CD14-positive monocyte (primary cell): ENCODE measurements around the gene SET. TPM values are rescaled to one million over a fixed set of nuclear protein-coding genes. Genes with fewer than 3 reads are reported as not detected.

Source experiments
- DNase-seq, 3 donors: peaks; one replicate each; pipeline ENCODE4 v3.0.0-alpha.2; 2011 to 2022
- H2AFZ ChIP-seq: 2 replicates; pipeline ENCODE4 v1.6.0; 2012; ENCODE audit warnings: mild to moderate bottlenecking, low read depth, low read length, inconsistent platforms; ENCODE audit not compliant: insufficient read depth, poor library complexity, severe bottlenecking
- H3K27ac ChIP-seq, 2 donors: 1 replicate in 1 of 2; 2 replicates in 1 of 2; pipeline ENCODE4 v1.5.1; 2012 to 2013; ENCODE audit warnings: low read length in 2 of 2, control low read depth in 1 of 2, inconsistent platforms in 1 of 2, low read depth in 1 of 2, mild to moderate bottlenecking in 1 of 2
- H3K27me3 ChIP-seq, 2 donors: one replicate each; pipeline versions ENCODE4 v1.6.0 to v1.6.1; 2011 to 2013; ENCODE audit warnings: low read length in 2 of 2; ENCODE audit not compliant: control insufficient read depth in 2 of 2, insufficient read depth in 2 of 2
- H3K36me3 ChIP-seq, 2 donors: replicated peaks in 1 of 2; 1 replicate in 1 of 2; 2 replicates in 1 of 2; pipeline versions ENCODE4 v1.5.1 to v1.6.1; 2012 to 2013; ENCODE audit warnings: low read length in 2 of 2, control low read depth in 1 of 2, inconsistent platforms in 1 of 2, mild to moderate bottlenecking in 1 of 2; ENCODE audit not compliant: insufficient read depth in 2 of 2, control insufficient read depth in 1 of 2
- H3K4me1 ChIP-seq, 2 donors: 1 replicate in 1 of 2; 2 replicates in 1 of 2; pipeline versions ENCODE4 v1.5.1 to v1.6.1; 2012 to 2013; ENCODE audit warnings: low read length in 2 of 2, control low read depth in 1 of 2, inconsistent platforms in 1 of 2, mild to moderate bottlenecking in 1 of 2, moderate library complexity in 1 of 2; ENCODE audit not compliant: insufficient read depth in 2 of 2, control insufficient read depth in 1 of 2
- H3K4me2 ChIP-seq: replicated peaks from 2 replicates; pipeline ENCODE3; 2012; ENCODE audit warnings: low read length, moderate library complexity, mild to moderate bottlenecking; ENCODE audit not compliant: poor library complexity, severe bottlenecking; ENCODE audit errors: extremely low read depth
- H3K4me3 ChIP-seq, 3 experiments: fragments of 200-600 bp in 1 of 3; sonication (generic) in 1 of 3; replicated peaks in 1 of 3; 1 replicate in 2 of 3; 2 replicates in 1 of 3; pipeline ENCODE4 v1.5.1; 2011 to 2013; ENCODE audit warnings: low read length in 3 of 3, mild to moderate bottlenecking in 3 of 3, control low read depth in 2 of 3, low read depth in 2 of 3, inconsistent platforms in 1 of 3, moderate library complexity in 1 of 3
- H3K79me2 ChIP-seq: 2 replicates; pipeline ENCODE4 v1.6.0; 2012; ENCODE audit warnings: mild to moderate bottlenecking, control low read depth, inconsistent platforms, low read length, moderate library complexity; ENCODE audit not compliant: insufficient read depth
- H3K9ac ChIP-seq: 2 replicates; pipeline ENCODE4 v1.6.0; 2017; ENCODE audit warnings: low read length, mild to moderate bottlenecking; ENCODE audit not compliant: insufficient read depth, poor library complexity, severe bottlenecking
- H3K9me3 ChIP-seq, 2 donors: replicated peaks in 1 of 2; 1 replicate in 1 of 2; 2 replicates in 1 of 2; pipeline versions ENCODE4 v1.5.1 to v1.6.1; 2012 to 2013; ENCODE audit warnings: low read length in 2 of 2, control low read depth in 1 of 2; ENCODE audit not compliant: control insufficient read depth in 1 of 2, insufficient read depth in 1 of 2
- H4K20me1 ChIP-seq: 2 replicates; pipeline ENCODE4 v1.6.0; 2012; ENCODE audit warnings: mild to moderate bottlenecking, low read length, control low read depth, moderate library complexity; ENCODE audit not compliant: insufficient read depth
- H3K27ac Mint-ChIP-seq, 7 donors: one replicate each; pipeline ENCODE4 v1.8.0; 2020; ENCODE audit warnings: mild to moderate bottlenecking in 7 of 7, mixed read lengths in 7 of 7, moderate library complexity in 6 of 7, inconsistent platforms in 2 of 7
- H3K27me3 Mint-ChIP-seq, 3 donors: one replicate each; pipeline ENCODE4 v1.8.0; 2021 to 2022; ENCODE audit warnings: low read depth in 3 of 3, mild to moderate bottlenecking in 3 of 3, mixed read lengths in 3 of 3, moderate library complexity in 3 of 3, inconsistent platforms in 1 of 3
- H3K36me3 Mint-ChIP-seq, 2 donors: one replicate each; pipeline ENCODE4 v1.8.0; 2020; ENCODE audit warnings: mixed read lengths in 2 of 2, inconsistent platforms in 1 of 2, mild to moderate bottlenecking in 1 of 2
- H3K4me1 Mint-ChIP-seq: one replicate; pipeline ENCODE4 v1.8.0; 2020; ENCODE audit warnings: mild to moderate bottlenecking, mixed read lengths
- H3K4me3 Mint-ChIP-seq, 2 donors: one replicate each; pipeline ENCODE4 v1.8.0; 2020; ENCODE audit warnings: mild to moderate bottlenecking in 2 of 2, mixed read lengths in 2 of 2, moderate library complexity in 1 of 2
- H3K9me3 Mint-ChIP-seq, 7 donors: one replicate each; pipeline ENCODE4 v1.8.0; 2020 to 2022; ENCODE audit warnings: mixed read lengths in 7 of 7, mild to moderate bottlenecking in 6 of 7, moderate library complexity in 6 of 7, inconsistent platforms in 2 of 7
- CTCF ChIP-seq: fragments of 200-600 bp; IDR thresholded peaks from one replicate; pipeline ENCODE4 v1.8.0; 2022; ENCODE audit warnings: antibody characterized with exemption, mild to moderate bottlenecking
- WGBS: methylation state at CpG from one replicate; pipeline ENCODE4 v1.1.5; 2013; ENCODE audit warnings: missing lambda C conversion rate; ENCODE audit not compliant: insufficient coverage; 5-methylcytosine and 5-hydroxymethylcytosine counted together
- intact Hi-C, 2 donors: fragments of 100-400 bp; cut with micrococcal nuclease; formaldehyde crosslinking; loops; one replicate each; pipeline versions ENCODE4 v1.15.0 to v1.15.1; 2023
- polyA plus RNA-seq, 3 donors: library from polyadenylated mRNA; depleted of rRNA in 1 of 3; unstranded in 2 of 3; stranded (reverse) in 1 of 3; fragments of 300-500 nt in 2 of 3; fragments of >200 nt in 1 of 3; fragmentation: Illumina TruSeq in 2 of 3; gene quantifications; 1 replicate in 2 of 3; 2 replicates in 1 of 3; pipeline ENCODE4 v1.2.3, GENCODE V29; 2012 to 2021

SET gene
- polyA plus RNA-seq, 3 donors: 56.2 to 124 (median 114) TPM

- Histone ChIP-seq H3K27ac (no peak overlapping the region), H3K4me1 (peaks cover 5 to 8% of the 10 kb centered on the region in 2 donors), H3K27me3 (peaks cover 0 to 10% of the 10 kb centered on the region in 2 donors), H3K9me3 (no peaks in the 10 kb centered on the region), H3K36me3 (no peaks in the 10 kb centered on the region), H3K9ac (no peak overlapping the region), H4K20me1 (no peaks in the 10 kb centered on the region), H3K4me2 (no peak overlapping the region), H2AFZ (no peak overlapping the region), H3K79me2 (no peaks in the 10 kb centered on the region), H3K4me3 (no peak overlapping the region)
- no peak for DNase-seq
- Mint-ChIP-seq H3K27ac (no peak overlapping the region), H3K4me1 (peaks cover 5% of the 10 kb centered on the region), H3K36me3 (no peaks in the 10 kb centered on the region), H3K9me3 (no peaks in the 10 kb centered on the region), H3K27me3 (peaks cover 5 to 12% (median 11%) of the 10 kb centered on the region in 3 donors), H3K4me3 (no peak overlapping the region)
- no peak for TF ChIP-seq CTCF
- intact Hi-C loops: no loop called here
- WGBS: no CpG with 5 or more reads among the region's 8 CpGs
Observed at GRCh38 chr9:128707446-128707845, 18.4 kb downstream of the SET start.

GRCh38 chr9:128712451-128713410 lies 23.7 kb downstream of the SET start:
- WGBS: 96% methylated on average over 22 of the region's 26 CpGs
- H3K36me3 Mint-ChIP-seq: no peaks in the 10 kb centered on the region
- no peaks in the 10 kb centered on the region for H3K27me3 ChIP-seq
- H3K27ac Mint-ChIP-seq: no peak overlapping the region
- H3K9me3 ChIP-seq: no peaks in the 10 kb centered on the region
- H3K4me2 ChIP-seq: no peak overlapping the region
- no peaks in the 10 kb centered on the region for H3K4me1 ChIP-seq
- peaks cover 0 to 2% (median 0%) of the 10 kb centered on the region in 7 donors for H3K9me3 Mint-ChIP-seq
- no peaks in the 10 kb centered on the region for H4K20me1 ChIP-seq
- no peaks in the 10 kb centered on the region for H3K36me3 ChIP-seq
- H3K4me1 Mint-ChIP-seq: no peaks in the 10 kb centered on the region
- no peak for TF ChIP-seq CTCF
- no peak overlapping the region for H2AFZ ChIP-seq
- no peak overlapping the region for H3K4me3 Mint-ChIP-seq
- H3K79me2 ChIP-seq: no peaks in the 10 kb centered on the region
- no peak overlapping the region for H3K9ac ChIP-seq
- H3K4me3 ChIP-seq: no peak overlapping the region
- intact Hi-C loops: no loop called here
- H3K27ac ChIP-seq: no peak overlapping the region
- peaks cover 0 to 1% (median 0%) of the 10 kb centered on the region in 3 donors for H3K27me3 Mint-ChIP-seq
- no peak for DNase-seq
